ENCODE measurements around the gene IQCK.

Gene IQCK

DNA sequence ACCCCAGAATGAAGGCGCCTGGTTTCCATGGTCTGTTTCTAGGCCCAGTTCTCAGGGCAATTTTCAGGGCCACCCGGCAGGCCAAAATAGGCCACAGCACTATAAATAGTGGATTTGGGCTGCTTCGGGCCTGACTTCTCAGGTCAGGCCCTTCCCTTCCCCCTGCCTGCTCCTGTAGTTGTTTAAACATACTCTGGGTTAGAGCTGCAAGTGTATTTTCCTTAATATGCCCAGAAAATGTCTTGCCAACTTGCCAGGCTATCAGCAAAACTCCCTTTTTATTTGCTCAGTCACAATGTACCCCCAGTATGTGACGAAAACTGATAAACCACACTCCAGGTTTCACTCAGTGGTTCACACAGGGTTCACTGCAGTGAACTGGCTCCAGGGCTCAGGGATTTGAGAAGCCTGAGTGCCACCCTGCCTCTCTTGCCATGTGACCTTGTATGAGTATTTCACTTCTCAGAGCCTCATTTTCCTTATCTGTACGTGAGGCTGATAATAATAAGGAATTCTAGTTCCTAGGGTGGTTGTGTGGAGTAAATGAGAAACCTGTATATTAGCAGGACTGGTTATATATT, 90.1 kb downstream of the IQCK start:
- DNase-seq, result no peak

DNA sequence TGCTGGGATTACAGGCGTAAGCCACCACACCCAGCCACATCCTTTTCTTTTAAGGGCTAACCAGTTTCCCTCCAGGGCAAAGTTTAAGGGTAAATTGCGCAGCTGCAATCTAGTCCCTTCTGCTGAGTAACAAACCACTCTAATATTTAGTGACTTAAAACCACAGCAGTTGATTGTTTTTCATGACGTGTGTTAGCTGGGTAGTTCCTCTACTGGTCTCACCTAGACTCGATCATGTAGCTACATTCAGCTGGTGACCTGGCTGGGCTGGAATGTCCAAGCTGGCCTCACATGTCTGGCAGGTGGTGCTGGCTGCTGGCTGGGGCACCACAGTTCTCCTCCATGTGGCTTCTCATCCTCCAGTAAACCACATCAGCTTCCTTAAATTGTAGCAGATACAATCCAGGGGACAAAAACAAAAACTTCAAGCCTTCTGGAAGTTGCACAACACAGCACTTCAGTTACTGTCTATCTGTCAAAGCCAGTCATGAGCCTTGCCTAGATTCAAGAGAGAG, 91.1 kb downstream of the IQCK start:
- no peak for DNase-seq

DNA sequence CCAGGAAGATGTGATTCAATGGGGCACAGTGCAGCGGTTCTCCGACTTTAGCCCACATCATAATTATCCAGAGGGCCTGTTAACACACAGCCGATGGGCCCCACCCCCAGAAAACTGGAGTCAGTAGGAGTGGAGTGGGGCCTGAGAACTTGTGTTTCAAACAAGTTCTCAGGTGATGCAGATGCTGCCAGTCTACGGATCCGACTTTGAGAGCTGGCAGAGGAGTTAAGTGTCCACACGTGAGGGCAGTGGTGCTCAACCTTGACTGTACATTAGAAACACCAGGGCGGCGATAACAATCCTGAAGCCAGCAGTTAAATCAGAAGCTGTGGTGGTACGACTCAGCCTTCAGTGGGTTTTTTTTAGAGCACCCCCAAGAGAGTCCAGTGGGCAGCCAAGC, 91.6 kb downstream of the IQCK start:
- no peak for DNase-seq

DNA sequence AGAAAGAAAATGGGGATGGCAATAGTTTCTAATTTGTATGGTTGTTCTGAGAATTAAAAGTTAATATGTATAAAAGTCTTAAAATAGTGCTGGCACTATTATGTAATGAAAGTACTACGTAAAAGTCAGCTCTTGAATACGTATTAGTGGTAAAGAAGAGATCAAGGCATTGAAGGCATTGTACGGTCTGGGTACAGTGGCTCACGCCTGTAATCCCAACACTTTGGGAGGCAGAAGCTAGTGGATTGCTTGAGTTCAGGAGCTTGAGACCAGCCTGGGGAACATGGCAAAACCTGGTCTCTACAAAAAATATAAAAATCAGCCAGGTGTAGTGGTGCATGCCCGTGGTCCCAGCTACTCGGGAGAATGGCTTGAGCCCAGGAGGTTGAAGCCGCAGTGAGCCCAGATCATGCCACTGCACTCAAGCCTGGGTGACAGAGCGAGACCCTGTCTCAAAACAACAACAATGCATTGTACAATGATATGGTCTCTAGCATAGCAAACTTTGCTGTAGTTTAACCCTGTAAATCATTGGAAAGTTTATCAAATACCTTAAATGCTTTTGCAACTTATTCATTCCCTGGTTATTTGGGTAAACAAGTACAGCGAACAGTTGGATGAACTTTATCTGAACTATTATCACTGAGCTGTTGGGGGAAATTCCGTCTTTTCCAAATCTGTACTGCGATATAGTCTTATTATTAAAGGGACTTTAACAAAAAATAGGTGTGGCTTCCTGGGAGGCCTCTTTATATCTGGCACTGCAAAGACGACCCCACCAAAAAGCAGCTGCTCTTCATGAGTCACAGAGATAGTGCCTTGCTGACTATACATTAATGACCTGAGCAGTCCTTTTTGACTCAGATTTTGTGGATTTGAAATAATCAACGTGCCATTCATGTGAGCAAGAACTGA, 93.0 kb downstream of the IQCK start:
- DNase-seq, result no peak

DNA sequence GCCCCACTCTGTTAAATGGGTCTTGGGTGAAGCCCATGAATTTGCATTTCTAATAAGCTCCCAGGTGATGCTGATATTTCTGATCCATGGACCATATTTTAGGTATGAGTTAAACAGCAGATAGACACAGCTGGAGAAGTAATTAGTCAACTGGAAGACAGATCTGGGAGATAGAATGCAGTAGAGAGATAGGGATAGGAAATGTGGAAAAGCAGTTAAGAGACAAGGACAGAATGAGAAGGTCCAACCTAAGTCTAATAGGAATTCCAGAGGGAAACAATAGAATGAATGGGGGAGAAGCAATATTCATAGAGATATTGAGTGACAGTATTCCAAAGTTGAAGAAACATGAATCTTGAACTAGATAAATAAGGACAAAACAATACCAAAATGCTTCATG, 94.9 kb downstream of the IQCK start:
- no peak for DNase-seq

DNA sequence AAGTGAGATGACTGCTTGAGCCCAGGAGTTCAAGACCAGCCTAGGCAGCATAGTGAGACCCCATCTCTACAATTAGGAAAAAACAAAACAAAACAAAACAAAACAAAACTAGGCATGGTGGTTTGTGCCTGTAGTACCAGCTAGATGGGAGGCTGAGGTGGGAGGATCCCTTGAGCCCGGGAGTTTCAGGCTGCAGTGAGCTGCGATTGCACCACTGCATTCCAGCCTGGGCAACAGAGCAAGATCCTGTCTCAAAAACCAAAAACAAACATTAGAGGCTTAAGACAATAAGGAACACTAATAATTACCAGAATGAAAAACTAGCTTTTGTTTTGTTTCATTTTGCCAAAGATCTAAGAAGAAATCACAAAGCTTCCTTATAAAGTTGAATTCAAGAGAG, 97.3 kb downstream of the IQCK start:
- no peak for DNase-seq

DNA sequence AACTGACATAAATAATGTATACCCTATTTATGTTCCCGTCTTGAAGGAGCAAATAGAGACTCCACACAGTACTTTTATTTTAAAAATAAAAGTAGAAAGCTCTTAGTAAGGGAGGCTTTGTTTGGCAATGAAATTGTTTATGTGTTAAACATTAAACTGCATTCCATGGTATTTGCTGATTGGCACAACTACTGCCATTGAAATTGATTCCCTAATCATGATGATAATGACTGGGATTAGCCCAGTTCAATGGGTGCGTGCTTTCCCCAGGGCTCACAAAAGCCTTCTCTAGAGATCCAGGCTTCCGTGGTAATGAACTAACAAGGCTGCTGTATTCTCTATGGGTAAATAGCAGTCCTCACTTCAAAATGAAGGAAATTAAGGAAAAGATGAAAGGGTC, 99.1 kb downstream of the IQCK start:
- DNase-seq, result no peak

DNA sequence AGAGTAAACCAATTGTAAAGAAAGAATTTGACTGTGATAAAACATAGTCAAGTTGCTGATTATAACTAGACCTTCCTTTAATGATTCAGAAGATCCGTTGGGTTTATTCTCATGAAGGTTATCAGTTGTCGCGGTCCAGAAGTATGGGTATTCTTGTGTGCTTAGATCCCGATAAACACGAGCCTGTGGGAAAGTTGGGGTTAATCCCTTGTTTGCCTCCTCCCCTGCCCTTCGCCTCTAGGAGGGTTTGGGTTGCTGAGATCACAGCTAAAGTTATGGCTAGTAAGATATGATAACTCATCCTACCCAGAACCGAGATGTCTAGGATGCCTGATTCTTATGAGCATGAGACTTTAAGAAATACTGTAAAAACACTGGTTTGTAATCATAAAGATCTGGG, 99.8 kb downstream of the IQCK start:
- no peak for DNase-seq

DNA sequence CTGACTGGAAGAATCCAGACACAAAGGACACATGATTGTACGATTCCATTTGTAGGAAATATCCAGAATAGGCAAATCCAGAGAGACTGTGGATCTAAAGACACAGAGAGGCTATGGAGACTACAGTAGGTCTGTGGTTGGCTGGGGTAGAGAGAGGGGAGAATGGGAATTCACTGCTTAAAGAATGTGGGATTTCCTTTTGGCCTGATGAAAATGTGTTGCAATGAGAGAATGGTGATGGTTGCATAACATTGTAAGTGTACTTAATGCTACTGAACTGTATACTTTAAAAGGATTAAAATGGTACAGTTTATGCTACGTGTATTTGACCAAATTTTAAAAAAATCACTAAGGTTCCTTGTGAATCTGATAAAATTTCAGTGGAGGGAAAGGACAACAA, 104.5 kb downstream of the IQCK start:
- DNase-seq, result no peak

DNA sequence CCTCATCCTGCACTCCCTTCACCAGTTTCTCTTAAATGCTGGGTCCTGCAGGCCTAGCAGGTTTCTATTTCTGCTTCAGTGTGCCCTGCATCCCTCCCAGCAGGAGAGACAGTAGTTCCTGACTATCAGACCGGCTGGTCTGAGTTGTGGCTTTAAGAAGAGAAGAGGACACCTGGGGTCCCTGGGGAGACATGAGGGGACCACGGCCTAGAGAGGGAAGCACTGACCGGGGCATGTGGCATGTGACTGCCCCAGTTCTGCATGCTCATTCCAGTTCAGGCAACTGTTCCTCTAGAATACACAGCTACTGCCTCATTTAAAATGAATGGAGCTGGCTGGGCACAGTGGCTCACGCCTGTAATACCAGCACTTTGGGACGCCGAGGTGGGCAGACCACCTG, 105.3 kb downstream of the IQCK start:
- DNase-seq, result no peak

DNA sequence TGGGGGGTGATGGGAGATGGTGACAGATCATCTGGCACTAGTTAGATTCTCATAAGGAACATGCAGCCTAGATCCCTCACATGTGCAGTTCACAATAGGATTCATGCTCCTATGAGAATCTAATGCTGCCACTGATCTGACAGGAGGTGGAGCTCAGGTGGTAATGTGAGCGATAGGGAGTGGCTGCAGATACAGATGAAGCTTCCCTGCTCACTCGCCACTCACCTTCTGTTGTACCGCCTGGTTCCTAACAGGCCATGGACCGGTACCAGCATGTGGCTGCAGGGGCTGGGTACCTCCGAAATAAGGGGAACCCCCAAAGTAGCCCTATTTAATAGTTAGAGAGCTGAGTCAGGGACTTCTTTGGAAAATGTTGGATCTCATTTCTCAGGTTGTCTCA, 106.1 kb downstream of the IQCK start:
- DNase-seq, result no peak

DNA sequence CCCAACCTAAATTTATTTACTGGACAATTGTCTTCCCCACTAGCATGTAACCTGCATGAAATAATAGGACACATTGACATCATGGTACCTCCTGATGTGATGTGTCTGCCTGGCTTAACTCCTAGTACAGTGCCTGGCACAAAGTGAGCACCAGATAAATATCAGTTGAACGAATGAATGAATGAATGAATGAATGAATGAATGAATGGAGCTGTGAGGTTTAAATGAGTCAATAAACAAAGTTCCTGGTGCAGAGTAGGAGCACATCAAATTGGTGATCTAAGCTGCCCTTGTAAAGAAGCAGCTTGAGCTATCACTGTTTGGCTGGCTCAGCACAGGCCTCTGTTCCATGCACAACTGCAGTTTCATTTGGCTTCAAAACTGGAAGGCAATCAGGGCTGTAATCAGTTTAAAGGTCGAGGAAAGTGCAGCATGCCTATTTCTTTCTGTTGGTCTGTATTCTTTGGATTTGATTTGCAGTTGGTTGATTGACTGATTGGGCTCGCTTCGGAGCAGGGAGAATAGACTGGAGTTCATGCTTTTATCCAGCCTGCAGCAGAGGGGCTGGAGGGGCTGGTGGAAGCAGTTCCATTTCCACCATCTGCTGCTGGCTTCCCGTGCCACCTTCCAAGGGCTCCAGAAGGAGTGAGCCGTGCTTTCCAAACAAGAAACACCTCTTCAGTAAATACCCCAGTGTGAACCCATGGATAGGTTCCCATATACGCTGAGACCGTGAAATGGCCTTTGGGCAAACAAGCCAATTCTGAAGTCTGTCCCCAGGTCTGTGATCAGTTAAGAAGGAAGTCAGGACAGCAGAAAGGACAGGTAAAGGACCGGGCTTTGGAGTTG, 112.0 kb downstream of the IQCK start:
- DNase-seq, result no peak

DNA sequence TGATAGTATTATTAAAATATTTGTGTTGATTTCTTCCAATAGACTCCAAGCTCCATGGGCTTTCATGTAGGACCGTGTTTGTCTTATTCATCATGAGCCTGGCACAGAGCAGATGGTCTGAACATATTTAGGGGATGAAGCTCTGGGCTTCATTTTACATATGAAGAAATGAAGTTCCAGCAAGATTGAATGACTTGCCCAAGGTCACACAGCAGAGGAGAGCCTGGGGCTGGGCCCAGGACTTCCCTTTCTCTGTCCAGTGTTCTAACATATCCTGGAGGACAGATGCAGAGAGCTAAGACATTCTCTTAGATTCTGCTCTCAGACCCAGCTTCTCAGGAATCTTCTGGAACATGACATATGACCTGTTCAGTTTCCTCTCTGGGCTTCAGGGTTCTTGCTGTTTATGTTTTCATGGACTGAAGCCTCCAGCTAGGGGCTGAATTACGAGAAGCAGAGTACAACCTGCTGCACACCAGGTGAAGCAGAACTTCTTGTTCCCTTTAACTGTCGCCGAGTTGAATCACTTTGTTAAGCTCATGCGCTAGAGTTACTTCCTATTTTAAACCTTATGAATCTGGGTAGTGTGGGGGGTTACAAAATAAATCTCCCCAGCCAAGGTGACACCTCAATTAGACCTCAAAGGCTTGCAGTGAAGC, 113.0 kb downstream of the IQCK start:
- no peak for DNase-seq

DNA sequence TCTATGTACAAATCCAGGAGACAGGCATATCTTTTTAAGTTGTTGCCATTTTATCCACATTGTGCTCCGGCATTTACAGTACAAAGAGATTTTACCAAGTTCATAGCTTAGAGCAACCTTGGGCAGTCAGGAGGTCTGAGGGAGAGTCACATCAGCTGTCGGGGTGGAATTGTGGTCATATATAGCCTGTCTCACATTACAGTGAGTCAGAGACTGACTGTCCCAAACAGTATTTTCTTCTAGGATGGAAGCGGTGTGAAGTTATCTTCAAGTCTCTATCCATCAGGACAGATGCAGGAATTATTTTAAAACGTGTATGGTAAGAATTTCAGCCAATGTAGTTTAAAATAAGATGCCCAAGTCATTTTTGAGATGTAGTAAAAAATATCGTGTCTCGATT, 113.6 kb downstream of the IQCK start:
- DNase-seq, result no peak

DNA sequence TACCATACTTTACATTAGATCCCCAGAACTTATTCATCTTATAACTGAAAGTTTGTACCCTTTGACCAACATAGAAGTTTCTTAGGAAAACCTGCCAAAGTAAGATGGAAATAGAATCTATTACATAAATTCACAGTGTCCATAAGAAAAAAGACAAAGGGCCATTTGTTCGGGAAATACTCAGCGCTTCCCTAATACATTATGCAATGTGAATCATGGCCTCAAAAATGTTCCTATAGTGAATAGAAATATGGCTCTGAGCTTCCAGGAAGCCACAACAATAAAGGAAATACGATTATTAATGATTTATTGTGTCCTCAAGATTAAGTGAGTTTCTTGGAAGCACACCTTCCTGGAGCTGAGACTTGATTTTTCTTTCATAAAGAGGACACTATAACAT, 115.1 kb downstream of the IQCK start:
- no peak for DNase-seq

DNA sequence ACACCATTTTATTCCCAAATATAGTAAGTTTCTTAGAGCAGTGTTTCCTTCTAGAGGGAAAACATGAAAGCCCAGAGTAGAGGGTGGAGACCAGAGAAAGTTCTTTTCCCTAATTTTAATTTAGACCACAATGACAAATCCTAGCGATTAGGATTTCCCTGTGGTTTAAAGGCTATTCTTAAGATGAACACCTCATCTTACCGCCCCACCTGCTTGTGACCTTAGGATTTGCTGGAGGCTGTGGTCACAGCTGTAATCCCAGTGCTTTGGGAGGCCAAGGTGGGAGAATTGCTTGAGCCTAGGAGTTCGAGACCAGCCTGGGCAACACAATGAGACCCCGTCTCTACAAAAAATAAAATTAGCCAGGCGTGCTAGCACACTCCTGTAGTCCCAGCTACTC, 115.5 kb downstream of the IQCK start:
- DNase-seq, result no peak

DNA sequence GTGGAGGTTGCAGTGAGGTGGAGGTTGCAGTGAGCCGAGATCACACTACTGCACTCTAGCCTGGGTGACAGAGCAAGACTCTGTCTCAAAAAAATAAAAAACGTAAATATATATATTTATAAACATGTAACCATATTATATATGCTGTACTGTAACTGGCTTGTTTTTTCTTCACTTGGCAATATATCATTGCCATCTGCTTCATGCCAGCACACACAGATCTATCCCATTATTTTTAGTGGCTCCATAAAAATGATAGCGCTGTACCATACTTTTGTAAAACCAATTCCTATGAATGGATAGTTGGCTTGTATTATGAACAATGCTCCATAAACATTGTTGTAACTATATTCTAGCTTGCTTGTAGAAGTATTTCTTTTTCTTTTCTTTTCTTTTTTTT, 117.1 kb downstream of the IQCK start:
- DNase-seq, result no peak

DNA sequence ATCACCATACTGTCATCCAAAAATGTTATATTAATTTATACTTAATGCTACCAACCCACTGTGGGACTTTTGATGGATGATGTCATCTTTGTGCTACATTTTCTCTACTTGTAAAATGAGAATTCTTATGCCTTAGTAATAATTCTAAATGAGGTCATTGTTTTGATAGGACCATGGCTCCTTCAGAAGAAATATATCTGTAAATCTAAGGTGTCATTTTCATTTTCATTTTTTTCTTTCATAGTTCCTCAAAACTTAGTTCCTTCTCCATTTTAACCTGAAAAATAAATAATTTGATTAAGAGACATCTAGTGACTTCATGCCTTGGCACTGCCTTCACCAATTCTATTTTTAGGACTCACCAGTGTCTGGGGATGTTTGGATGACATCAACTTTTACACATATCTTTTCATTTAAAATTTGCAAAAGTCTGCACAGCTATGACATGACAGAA, 117.9 kb downstream of the IQCK start:
- DNase-seq, result no peak

DNA sequence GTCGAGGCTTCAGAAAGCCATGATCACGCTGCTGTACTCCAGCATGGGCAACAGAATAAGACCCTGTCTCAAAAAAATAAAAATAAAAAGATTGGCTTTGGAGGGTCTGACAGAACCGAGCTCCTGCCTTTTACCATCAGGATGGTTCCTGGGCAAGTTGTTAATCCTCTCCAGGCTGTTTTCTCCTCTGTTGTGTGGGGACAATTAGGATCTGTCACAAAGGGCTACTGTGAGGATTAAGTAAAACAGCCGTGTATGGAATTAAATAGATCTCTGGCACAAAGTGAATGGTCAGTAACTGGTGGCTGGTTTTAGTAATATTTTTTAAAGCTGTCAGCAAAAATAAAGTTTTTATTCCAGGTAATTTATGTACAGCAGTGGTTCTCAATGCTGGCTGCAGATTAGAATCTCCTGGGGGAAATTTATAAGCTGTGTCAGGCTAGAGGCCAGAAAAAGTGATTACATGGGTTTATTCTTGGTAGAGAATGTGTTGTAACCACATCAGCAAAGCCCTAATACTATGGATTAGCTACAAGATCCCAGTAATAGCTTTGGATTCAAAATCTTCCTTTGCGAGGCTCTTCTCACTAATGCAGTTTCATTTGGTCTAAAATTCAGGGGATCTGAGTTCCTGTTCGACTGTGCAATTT, 119.4 kb downstream of the IQCK start:
- no peak for DNase-seq

DNA sequence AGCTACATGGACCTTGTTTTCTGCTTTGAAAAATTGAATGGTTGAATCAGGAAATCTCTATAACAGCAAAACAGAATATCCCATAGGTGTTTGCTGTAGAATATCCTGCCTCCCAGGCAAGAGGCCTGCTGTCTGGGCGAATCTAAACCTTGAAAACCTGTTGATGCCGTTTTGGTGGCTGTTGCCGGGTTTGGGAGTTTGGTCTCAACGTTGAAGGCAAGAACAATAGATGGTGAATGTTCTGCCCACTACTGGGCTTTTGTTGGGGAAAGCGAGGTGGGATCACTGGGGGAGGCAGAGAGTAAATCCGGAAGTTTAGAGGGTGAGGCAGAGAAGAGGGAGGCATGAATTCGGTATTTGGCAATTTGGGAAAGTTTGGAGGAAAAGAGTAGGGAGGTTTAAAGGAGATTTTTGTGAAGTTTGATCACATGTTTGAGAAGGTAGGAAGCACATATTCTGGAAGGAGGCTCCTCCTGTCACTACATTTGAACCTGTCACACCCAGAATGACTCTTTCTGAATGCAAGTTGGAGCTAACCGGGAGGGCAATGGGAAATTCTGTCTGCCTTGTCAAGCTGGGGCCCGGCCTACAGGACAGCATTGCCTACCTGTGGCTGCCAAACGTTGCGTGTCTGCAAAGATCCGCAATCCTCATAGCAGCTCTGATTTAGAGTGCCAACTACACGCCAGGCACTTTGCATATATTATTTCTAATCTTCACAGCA, 120.1 kb downstream of the IQCK start:
- no peak for DNase-seq

DNA sequence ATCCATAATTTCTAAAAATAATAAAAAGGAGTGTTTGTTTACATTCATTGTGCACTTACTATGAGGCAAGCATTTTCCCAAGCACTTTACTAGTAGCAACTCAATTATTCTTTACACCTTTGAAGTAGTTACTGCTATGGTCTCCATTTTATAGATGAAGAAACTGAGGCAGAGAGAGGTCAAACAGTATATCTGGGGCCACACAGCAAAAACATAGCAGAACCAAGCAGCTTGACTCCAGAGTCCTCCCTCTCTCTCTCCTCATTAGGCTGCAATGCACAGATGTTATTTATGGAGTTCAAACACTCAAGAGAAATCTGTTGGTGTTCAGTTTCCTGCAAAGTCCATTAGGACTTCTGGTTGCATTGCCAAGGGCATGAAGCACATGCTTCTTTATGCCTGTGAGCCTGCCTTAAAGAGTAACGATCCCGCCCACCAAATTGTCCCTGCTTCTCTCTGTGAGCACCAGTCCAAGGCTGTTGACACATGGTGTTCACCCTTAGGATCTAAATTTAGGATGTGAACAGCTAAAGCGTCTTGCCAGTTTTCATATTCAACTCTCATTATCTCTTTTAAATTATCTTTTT, 122.5 kb downstream of the IQCK start:
- DNase-seq, result no peak

Data from CD4-positive, alpha-beta T cell treated with Interleukin-17A for 1 hour (primary cell).